ENCODE measurements around the gene FLII.

Gene FLII

GRCh38 chr17:18229771-18230170 is 28.8 kb downstream of the FLII start:
- no peak overlapping the region for H2BK120ac ChIP-seq (ENCODE audit: low read depth, low read length)
- no peak for DNase-seq
- no peak overlapping the region for H3K4ac ChIP-seq (ENCODE audit: low read depth in 1 of 2, low read length in 2 of 2)
- H3K4me3 ChIP-seq (ENCODE audit: insufficient read depth in 1 of 2, low read depth in 1 of 2, low read length in 2 of 2): no peak overlapping the region
- peaks cover 47% of the 10 kb centered on the region for H3K79me1 ChIP-seq (replicated peaks; ENCODE audit: low read length, poor library complexity, severe bottlenecking)
- H3K9ac ChIP-seq (ENCODE audit: low read length): no peak overlapping the region
- no peak overlapping the region for H3K18ac ChIP-seq (ENCODE audit: low read depth in 1 of 2, low read length in 2 of 2)
- no peak overlapping the region for H3K4me2 ChIP-seq (ENCODE audit: low read length, poor library complexity, severe bottlenecking)
- no peak overlapping the region for H4K91ac ChIP-seq (ENCODE audit: low read length)
- no peak overlapping the region for H2AFZ ChIP-seq (ENCODE audit: low read depth, low read length)
- H2AK5ac ChIP-seq (ENCODE audit: low read length, severe bottlenecking): no peak overlapping the region
- H2BK5ac ChIP-seq (ENCODE audit: low read depth, low read length, poor library complexity, severe bottlenecking): no peak overlapping the region
- no peak overlapping the region for H3K27ac ChIP-seq (ENCODE audit: low read length, poor library complexity, severe bottlenecking)
- no peak overlapping the region for H2BK15ac ChIP-seq (ENCODE audit: low read depth, poor library complexity, severe bottlenecking)
- H3K23ac ChIP-seq (ENCODE audit: low read length in 2 of 2): no peak overlapping the region
- H2BK12ac ChIP-seq (ENCODE audit: low read length in 2 of 2): no peak overlapping the region
- H4K8ac ChIP-seq (ENCODE audit: low read length): no peak overlapping the region
- H3K27me3 ChIP-seq (ENCODE audit: control insufficient read depth in 1 of 2, insufficient read depth in 1 of 2, low read length in 2 of 2): no peaks in the 10 kb centered on the region
- H3K4me1 ChIP-seq (ENCODE audit: control insufficient read depth, insufficient read depth, low read depth, low read length): peaks cover 27% of the 10 kb centered on the region
- H3K36me3 ChIP-seq (ENCODE audit: control insufficient read depth in 1 of 2, insufficient read depth in 2 of 2, low read depth in 1 of 2, low read length in 2 of 2): peaks cover 26 to 41% of the 10 kb centered on the region in 2 experiments
- 96% methylated on average over 7 of the region's 7 CpGs for WGBS
- no peak overlapping the region for H3K14ac ChIP-seq (ENCODE audit: low read length in 2 of 2)
- no peaks in the 10 kb centered on the region for H3K9me3 ChIP-seq (ENCODE audit: control insufficient read depth, low read length)

- no peak overlapping the region for H2AK5ac ChIP-seq (ENCODE audit: low read length, severe bottlenecking)
- no peak overlapping the region for H2BK12ac ChIP-seq (ENCODE audit: low read length in 2 of 2)
- no peak overlapping the region for H2BK5ac ChIP-seq (ENCODE audit: low read depth, low read length, poor library complexity, severe bottlenecking)
- H3K23ac ChIP-seq (ENCODE audit: low read length in 2 of 2): no peak overlapping the region
- no peak overlapping the region for H3K27ac ChIP-seq (ENCODE audit: low read length, poor library complexity, severe bottlenecking)
- H3K9me3 ChIP-seq (ENCODE audit: control insufficient read depth, low read length): no peaks in the 10 kb centered on the region
- H3K79me1 ChIP-seq (replicated peaks; ENCODE audit: low read length, poor library complexity, severe bottlenecking): peaks cover 45% of the 10 kb centered on the region
- H3K9ac ChIP-seq (ENCODE audit: low read length): no peak overlapping the region
- H2AFZ ChIP-seq (ENCODE audit: low read depth, low read length): no peak overlapping the region
- no peak for DNase-seq
- H4K8ac ChIP-seq (ENCODE audit: low read length): no peak overlapping the region
- H3K27me3 ChIP-seq (ENCODE audit: control insufficient read depth in 1 of 2, insufficient read depth in 1 of 2, low read length in 2 of 2): no peaks in the 10 kb centered on the region
- H4K91ac ChIP-seq (ENCODE audit: low read length): no peak overlapping the region
- H3K4me2 ChIP-seq (ENCODE audit: low read length, poor library complexity, severe bottlenecking): no peak overlapping the region
- no peak overlapping the region for H3K14ac ChIP-seq (ENCODE audit: low read length in 2 of 2)
- no peak overlapping the region for H3K18ac ChIP-seq (ENCODE audit: low read depth in 1 of 2, low read length in 2 of 2)
- H3K36me3 ChIP-seq (ENCODE audit: control insufficient read depth in 1 of 2, insufficient read depth in 2 of 2, low read depth in 1 of 2, low read length in 2 of 2): peaks cover 21 to 36% of the 10 kb centered on the region in 2 experiments
- H2BK15ac ChIP-seq (ENCODE audit: low read depth, poor library complexity, severe bottlenecking): no peak overlapping the region
- no peak overlapping the region for H3K4ac ChIP-seq (ENCODE audit: low read depth in 1 of 2, low read length in 2 of 2)
- 86% methylated on average over 4 of the region's 4 CpGs for WGBS
- no peak overlapping the region for H2BK120ac ChIP-seq (ENCODE audit: low read depth, low read length)
- peaks cover 30% of the 10 kb centered on the region for H3K4me1 ChIP-seq (ENCODE audit: control insufficient read depth, insufficient read depth, low read depth, low read length)
- no peak overlapping the region for H3K4me3 ChIP-seq (ENCODE audit: insufficient read depth in 1 of 2, low read depth in 1 of 2, low read length in 2 of 2)
These were observed 29.3 kb downstream of the FLII start for GRCh38 chr17:18229254-18229653.

GRCh38 chr17:18228176-18228682 is 30.3 kb downstream of the FLII start:
- no peak overlapping the region for H4K8ac ChIP-seq (ENCODE audit: low read length)
- H2BK12ac ChIP-seq (ENCODE audit: low read length in 2 of 2): no peak overlapping the region
- H2AFZ ChIP-seq (ENCODE audit: low read depth, low read length): no peak overlapping the region
- no peak overlapping the region for H3K4ac ChIP-seq (ENCODE audit: low read depth in 1 of 2, low read length in 2 of 2)
- peaks cover 30% of the 10 kb centered on the region for H3K4me1 ChIP-seq (ENCODE audit: control insufficient read depth, insufficient read depth, low read depth, low read length)
- no peak overlapping the region for H2BK120ac ChIP-seq (ENCODE audit: low read depth, low read length)
- no peak overlapping the region for H3K14ac ChIP-seq (ENCODE audit: low read length in 2 of 2)
- no peak overlapping the region for H2BK15ac ChIP-seq (ENCODE audit: low read depth, poor library complexity, severe bottlenecking)
- no peak overlapping the region for H3K4me3 ChIP-seq (ENCODE audit: insufficient read depth in 1 of 2, low read depth in 1 of 2, low read length in 2 of 2)
- H3K18ac ChIP-seq (ENCODE audit: low read depth in 1 of 2, low read length in 2 of 2): no peak overlapping the region
- no peaks in the 10 kb centered on the region for H3K27me3 ChIP-seq (ENCODE audit: control insufficient read depth in 1 of 2, insufficient read depth in 1 of 2, low read length in 2 of 2)
- no peak overlapping the region for H3K4me2 ChIP-seq (ENCODE audit: low read length, poor library complexity, severe bottlenecking)
- WGBS: 93% methylated on average over 10 of the region's 10 CpGs
- peaks cover 11 to 26% of the 10 kb centered on the region in 2 experiments for H3K36me3 ChIP-seq (ENCODE audit: control insufficient read depth in 1 of 2, insufficient read depth in 2 of 2, low read depth in 1 of 2, low read length in 2 of 2)
- no peak overlapping the region for H2AK5ac ChIP-seq (ENCODE audit: low read length, severe bottlenecking)
- no peak overlapping the region for H3K23ac ChIP-seq (ENCODE audit: low read length in 2 of 2)
- no peak overlapping the region for H3K9ac ChIP-seq (ENCODE audit: low read length)
- no peak overlapping the region for H3K27ac ChIP-seq (ENCODE audit: low read length, poor library complexity, severe bottlenecking)
- H3K79me1 ChIP-seq (replicated peaks; ENCODE audit: low read length, poor library complexity, severe bottlenecking): peaks cover 45% of the 10 kb centered on the region
- DNase-seq: no peak
- H3K9me3 ChIP-seq (ENCODE audit: control insufficient read depth, low read length): no peaks in the 10 kb centered on the region
- H4K91ac ChIP-seq (ENCODE audit: low read length): no peak overlapping the region
- no peak overlapping the region for H2BK5ac ChIP-seq (ENCODE audit: low read depth, low read length, poor library complexity, severe bottlenecking)

GRCh38 chr17:18227635-18228034 is 30.9 kb downstream of the FLII start:
- no peak overlapping the region for H3K18ac ChIP-seq (ENCODE audit: low read depth in 1 of 2, low read length in 2 of 2)
- H3K4ac ChIP-seq (ENCODE audit: low read depth in 1 of 2, low read length in 2 of 2): no peak overlapping the region
- no peak overlapping the region for H4K91ac ChIP-seq (ENCODE audit: low read length)
- no peak overlapping the region for H3K4me2 ChIP-seq (ENCODE audit: low read length, poor library complexity, severe bottlenecking)
- H3K14ac ChIP-seq (ENCODE audit: low read length in 2 of 2): no peak overlapping the region
- no peak for DNase-seq
- over 99% methylated on average over 5 of the region's 5 CpGs for WGBS
- H2BK120ac ChIP-seq (ENCODE audit: low read depth, low read length): no peak overlapping the region
- H2AK5ac ChIP-seq (ENCODE audit: low read length, severe bottlenecking): no peak overlapping the region
- H2AFZ ChIP-seq (ENCODE audit: low read depth, low read length): no peak overlapping the region
- no peak overlapping the region for H2BK5ac ChIP-seq (ENCODE audit: low read depth, low read length, poor library complexity, severe bottlenecking)
- H3K27me3 ChIP-seq (ENCODE audit: control insufficient read depth in 1 of 2, insufficient read depth in 1 of 2, low read length in 2 of 2): no peaks in the 10 kb centered on the region
- H3K4me3 ChIP-seq (ENCODE audit: insufficient read depth in 1 of 2, low read depth in 1 of 2, low read length in 2 of 2): no peak overlapping the region
- peaks cover 6 to 20% of the 10 kb centered on the region in 2 experiments for H3K36me3 ChIP-seq (ENCODE audit: control insufficient read depth in 1 of 2, insufficient read depth in 2 of 2, low read depth in 1 of 2, low read length in 2 of 2)
- no peak overlapping the region for H4K8ac ChIP-seq (ENCODE audit: low read length)
- H3K4me1 ChIP-seq (ENCODE audit: control insufficient read depth, insufficient read depth, low read depth, low read length): peaks cover 30% of the 10 kb centered on the region
- H3K9ac ChIP-seq (ENCODE audit: low read length): no peak overlapping the region
- H3K23ac ChIP-seq (ENCODE audit: low read length in 2 of 2): no peak overlapping the region
- H3K9me3 ChIP-seq (ENCODE audit: control insufficient read depth, low read length): no peaks in the 10 kb centered on the region
- no peak overlapping the region for H2BK12ac ChIP-seq (ENCODE audit: low read length in 2 of 2)
- H3K27ac ChIP-seq (ENCODE audit: low read length, poor library complexity, severe bottlenecking): no peak overlapping the region
- peaks cover 42% of the 10 kb centered on the region for H3K79me1 ChIP-seq (replicated peaks; ENCODE audit: low read length, poor library complexity, severe bottlenecking)
- no peak overlapping the region for H2BK15ac ChIP-seq (ENCODE audit: low read depth, poor library complexity, severe bottlenecking)

Data from mesenchymal stem cell (in vitro differentiated cells and primary cell).